Neuronal stem cell (in vitro differentiated cells): ENCODE measurements around the gene PLXNB2.

Experiments used
- DNase-seq: peaks from one replicate; pipeline ENCODE4 v3.0.0-alpha.2; 2013; ENCODE audit warnings: low spot score
- H2AFZ ChIP-seq: one replicate; pipeline ENCODE4 v1.6.1; 2013; ENCODE audit warnings: mild to moderate bottlenecking, low read length, inconsistent platforms
- H2AK5ac ChIP-seq: 2 replicates; pipeline ENCODE4 v1.6.1; 2013; ENCODE audit warnings: low read depth, mild to moderate bottlenecking, inconsistent platforms, low read length, moderate library complexity, mixed read lengths
- H2BK120ac ChIP-seq: 2 replicates; pipeline ENCODE4 v1.6.1; 2013; ENCODE audit warnings: low read depth, mild to moderate bottlenecking, inconsistent platforms, low read length, moderate library complexity, mixed read lengths
- H2BK12ac ChIP-seq: one replicate; pipeline ENCODE4 v1.6.1; 2013; ENCODE audit warnings: low read length, inconsistent platforms
- H2BK15ac ChIP-seq: 2 replicates; pipeline ENCODE4 v1.6.1; 2013; ENCODE audit warnings: mild to moderate bottlenecking, low read length, inconsistent platforms, mixed read lengths
- H2BK5ac ChIP-seq: one replicate; pipeline ENCODE4 v1.6.1; 2013; ENCODE audit warnings: inconsistent platforms, mild to moderate bottlenecking, low read length, moderate library complexity
- H3K14ac ChIP-seq: one replicate; pipeline ENCODE4 v1.6.1; 2013; ENCODE audit warnings: low read length, inconsistent platforms
- H3K18ac ChIP-seq: 2 replicates; pipeline ENCODE4 v1.6.1; 2013; ENCODE audit warnings: low read length, inconsistent platforms
- H3K23ac ChIP-seq: 2 replicates; pipeline ENCODE4 v1.6.1; 2013; ENCODE audit warnings: low read depth, mild to moderate bottlenecking, mixed read lengths, low read length, inconsistent platforms; ENCODE audit not compliant: poor library complexity
- H3K27ac ChIP-seq: replicated peaks from 3 replicates; pipeline ENCODE4 v1.5.1; 2013; ENCODE audit warnings: low read length, inconsistent platforms
- H3K27me3 ChIP-seq, 3 experiments: 2 replicates each; pipeline ENCODE4 v1.6.1; 2013; ENCODE audit warnings: low read length in 3 of 3, mild to moderate bottlenecking in 2 of 3, inconsistent platforms in 1 of 3, low read depth in 1 of 3, mixed read lengths in 1 of 3, moderate library complexity in 1 of 3; ENCODE audit not compliant: control insufficient read depth in 3 of 3, insufficient read depth in 3 of 3
- H3K36me3 ChIP-seq, 2 donors: replicated peaks in 1 of 2; 2 replicates each; pipeline ENCODE4 v1.6.1; 2013; ENCODE audit warnings: low read length in 2 of 2; ENCODE audit not compliant: control insufficient read depth in 2 of 2, insufficient read depth in 2 of 2
- H3K4ac ChIP-seq: 2 replicates; pipeline ENCODE4 v1.6.1; 2013; ENCODE audit warnings: inconsistent platforms, mild to moderate bottlenecking, low read length, moderate library complexity
- H3K4me1 ChIP-seq, 2 donors: 1 replicate in 1 of 2; 2 replicates in 1 of 2; pipeline ENCODE4 v1.6.1; 2013; ENCODE audit warnings: low read length in 2 of 2, low read depth in 1 of 2; ENCODE audit not compliant: control insufficient read depth in 2 of 2, insufficient read depth in 1 of 2
- H3K4me2 ChIP-seq: one replicate; pipeline ENCODE4 v1.6.1; 2013; ENCODE audit warnings: mild to moderate bottlenecking, low read length, inconsistent platforms; ENCODE audit not compliant: insufficient read depth, poor library complexity, severe bottlenecking
- H3K4me3 ChIP-seq, 2 donors: 2 replicates each; pipeline ENCODE4 v1.5.1; 2013; ENCODE audit warnings: low read length in 2 of 2, mild to moderate bottlenecking in 2 of 2, inconsistent platforms in 1 of 2, moderate library complexity in 1 of 2
- H3K79me1 ChIP-seq: one replicate; pipeline ENCODE4 v1.6.1; 2013; ENCODE audit warnings: low read depth, mild to moderate bottlenecking, inconsistent platforms, low read length, moderate library complexity
- H3K9ac ChIP-seq: one replicate; pipeline ENCODE4 v1.6.1; 2013; ENCODE audit warnings: mild to moderate bottlenecking, low read depth, low read length, inconsistent platforms; ENCODE audit not compliant: poor library complexity
- H3K9me3 ChIP-seq, 2 donors: replicated peaks in 1 of 2; 2 replicates each; pipeline versions ENCODE3 to v1.6.1; 2013; ENCODE audit warnings: low read length in 2 of 2, mild to moderate bottlenecking in 2 of 2, inconsistent platforms in 1 of 2, low read depth in 1 of 2, mixed read lengths in 1 of 2, moderate library complexity in 1 of 2; ENCODE audit not compliant: control insufficient read depth in 2 of 2, insufficient read depth in 1 of 2
- H4K8ac ChIP-seq: one replicate; pipeline ENCODE4 v1.6.1; 2013; ENCODE audit warnings: low read depth, mild to moderate bottlenecking, inconsistent platforms, low read length, moderate library complexity
- H4K91ac ChIP-seq: one replicate; pipeline ENCODE4 v1.6.1; 2013; ENCODE audit warnings: low read length, low read depth, mild to moderate bottlenecking, inconsistent platforms; ENCODE audit not compliant: poor library complexity
- WGBS, 2 donors: extraction: QIAGEN DNeasy Blood & Tissue Kit; methylation state at CpG; one replicate each; pipeline ENCODE4 v1.1.7; 2013; ENCODE audit warnings: missing lambda C conversion rate in 2 of 2, mixed read lengths in 1 of 2; ENCODE audit not compliant: insufficient read length in 2 of 2, insufficient replicate concordance in 1 of 2; ENCODE audit errors: extremely low coverage in 2 of 2; 5-methylcytosine and 5-hydroxymethylcytosine counted together

Gene PLXNB2

GRCh38 chr22:50261615-50262459 lies 45.6 kb downstream of the PLXNB2 start, which contains the start of gene MAPK12:
Gene MAPK12 (minus strand): TSS chr22:50261683. CDS start chr22:50261509, 174 bp downstream.
- Histone ChIP-seq H3K18ac (peak within 1 kb of the TSS; percentile 96), H2AFZ (peak within 1 kb of the TSS; percentile 87), H3K14ac (peak within 1 kb of the TSS; percentile 97), H2BK5ac (peak within 1 kb of the TSS; percentile 94), H3K9me3 (peaks cover 2% of the 10 kb centered on the region in 2 donors), H2BK120ac (peak within 1 kb of the TSS; percentile 96), H3K4ac (peak within 1 kb of the TSS; percentile 66), H2AK5ac (peak within 1 kb of the TSS; percentile 99), H3K27ac (peak within 1 kb of the TSS; percentile 49), H4K8ac (no peak within 1 kb of the TSS), H3K23ac (peak within 1 kb of the TSS; percentile 96), H3K27me3 (no peaks in the 10 kb centered on the region), H2BK12ac (peak within 1 kb of the TSS; percentile 100), H4K91ac (peak within 1 kb of the TSS; percentile 9), H3K79me1 (peaks cover 16% of the 10 kb centered on the region), H3K36me3 (peaks cover 0 to 34% of the 10 kb centered on the region in 2 donors), H2BK15ac (peak within 1 kb of the TSS; percentile 99), H3K4me1 (peaks cover 11 to 18% of the 10 kb centered on the region in 2 donors), H3K4me3 (peak within 1 kb of the TSS; percentile 90 to 97), H3K9ac (peak within 1 kb of the TSS; percentile 98), H3K4me2 (peak within 1 kb of the TSS; percentile 91)
- no CpG with 5 or more reads among the region's 61 CpGs for WGBS, 2 donors
- DNase-seq, result peak; percentile 71

- Histone ChIP-seq H4K91ac (no peak overlapping the region), H2AK5ac (peak overlapping the region; percentile 95), H3K14ac (peak overlapping the region; percentile 97), H2BK12ac (no peak overlapping the region), H3K79me1 (peaks cover 16% of the 10 kb centered on the region), H3K4me2 (peak overlapping the region; percentile 91), H4K8ac (no peak overlapping the region), H3K27ac (peak overlapping the region; percentile 49), H3K9me3 (no peaks in the 10 kb centered on the region), H3K9ac (peak overlapping the region; percentile 98), H2BK120ac (peak overlapping the region; percentile 96), H2AFZ (peak overlapping the region; percentile 87), H2BK15ac (peak overlapping the region; percentile 89), H3K4me1 (peaks cover 11 to 18% of the 10 kb centered on the region in 2 donors), H3K36me3 (peaks cover under 1 to 35% of the 10 kb centered on the region in 2 donors), H3K18ac (peak overlapping the region; percentile 92), H3K4me3 (peak overlapping the region; percentile 90 to 97), H2BK5ac (peak overlapping the region; percentile 94), H3K27me3 (no peaks in the 10 kb centered on the region), H3K23ac (peak overlapping the region; percentile 96), H3K4ac (no peak overlapping the region)
- no CpG with 5 or more reads among the region's 92 CpGs for WGBS, 2 donors
- DNase-seq, result no peak
These were observed 46.4 kb downstream of the PLXNB2 start for GRCh38 chr22:50260801-50261614.

- no peak overlapping the region for H3K23ac ChIP-seq
- H2AK5ac ChIP-seq, result peak overlapping the region; percentile 97
- peak overlapping the region; percentile 30 for H4K8ac ChIP-seq
- H3K14ac ChIP-seq, result no peak overlapping the region
- H3K18ac ChIP-seq, result peak overlapping the region; percentile 77
- peak overlapping the region; percentile 87 for H2AFZ ChIP-seq
- H3K9me3 ChIP-seq, result no peaks in the 10 kb centered on the region
- H2BK120ac ChIP-seq, result no peak overlapping the region
- H3K79me1 ChIP-seq, result peaks cover 16% of the 10 kb centered on the region
- peak overlapping the region; percentile 94 for H2BK5ac ChIP-seq
- no peak overlapping the region for H3K4ac ChIP-seq
- H2BK12ac ChIP-seq, result no peak overlapping the region
- H3K9ac ChIP-seq, result peak overlapping the region; percentile 98
- H3K27ac ChIP-seq, result no peak overlapping the region
- H3K4me3 ChIP-seq, result peak overlapping the region; percentile 90 to 97
- peaks cover 11 to 18% of the 10 kb centered on the region in 2 donors for H3K4me1 ChIP-seq
- H3K36me3 ChIP-seq, result peaks cover 4 to 36% of the 10 kb centered on the region in 2 donors
- WGBS, 2 donors, result no CpG with 5 or more reads among the region's 11 CpGs
- H4K91ac ChIP-seq, result no peak overlapping the region
- H3K4me2 ChIP-seq, result peak overlapping the region; percentile 91
- no peak for DNase-seq
- no peaks in the 10 kb centered on the region for H3K27me3 ChIP-seq
- peak overlapping the region; percentile 62 for H2BK15ac ChIP-seq
These were observed 47.0 kb downstream of the PLXNB2 start for GRCh38 chr22:50260434-50260800.
